HUES64 (cell line): ENCODE measurements around the gene ATXN10.
"Not testable (repeated sequence)": the region's sequence is repeated elsewhere in the genome, so short reads cannot be mapped to it uniquely, and the experiment has no call there.

Source experiments
- H3K27ac ChIP-seq: 2 replicates; pipeline ENCODE4 v1.7.0; 2013; ENCODE audit warnings: low read depth, low read length, inconsistent platforms
- H3K27me3 ChIP-seq: 2 replicates; pipeline ENCODE4 v1.6.1; 2013; ENCODE audit warnings: mild to moderate bottlenecking, low read length; ENCODE audit not compliant: insufficient read depth
- H3K36me3 ChIP-seq: 2 replicates; pipeline ENCODE4 v1.6.1; 2013; ENCODE audit warnings: mild to moderate bottlenecking, low read length; ENCODE audit not compliant: insufficient read depth
- H3K4me1 ChIP-seq: 2 replicates; pipeline ENCODE4 v1.6.1; 2013; ENCODE audit warnings: mild to moderate bottlenecking, low read length, moderate library complexity; ENCODE audit not compliant: insufficient read depth
- H3K4me3 ChIP-seq: 2 replicates; pipeline ENCODE4 v1.5.1; 2013; ENCODE audit warnings: mild to moderate bottlenecking, low read length, moderate library complexity
- H3K9ac ChIP-seq: 2 replicates; pipeline ENCODE4 v1.6.1; 2013; ENCODE audit warnings: mild to moderate bottlenecking, low read depth, low read length
- H3K9me3 ChIP-seq: 2 replicates; pipeline ENCODE4 v1.6.1; 2013; ENCODE audit warnings: low read depth, low read length; ENCODE audit not compliant: insufficient read depth
- WGBS: fragments of 150-250, 120-280 bp; methylation state at CpG from one replicate; pipeline ENCODE4 v1.1.7; 2013; ENCODE audit warnings: missing lambda C conversion rate; 5-methylcytosine and 5-hydroxymethylcytosine counted together

ATXN10 gene

DNA sequence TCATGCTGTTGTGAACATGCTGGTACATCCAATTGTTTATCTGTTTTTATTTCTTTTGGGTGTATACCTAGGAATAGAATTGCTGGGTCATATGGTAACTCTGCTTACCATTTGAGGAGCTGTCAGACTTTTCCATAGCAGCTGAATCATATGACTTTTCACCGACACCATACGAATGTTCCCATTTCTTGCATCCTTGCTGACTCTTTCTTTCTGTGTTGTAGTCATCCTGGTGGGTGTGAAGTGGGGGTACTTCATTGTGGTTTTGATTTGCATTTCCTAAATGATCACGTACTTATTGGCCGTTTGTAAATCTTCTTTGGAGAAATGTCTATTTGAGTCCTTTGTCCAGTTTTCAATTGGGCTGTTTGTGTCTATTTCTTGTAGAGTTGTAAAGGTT, 26.5 kb downstream of the ATXN10 start:
- no peaks in the 10 kb centered on the region for H3K9me3 ChIP-seq
- no peaks in the 10 kb centered on the region for H3K27me3 ChIP-seq
- no peak overlapping the region for H3K9ac ChIP-seq
- H3K4me3 ChIP-seq = no peak overlapping the region
- H3K4me1 ChIP-seq = peaks cover 1% of the 10 kb centered on the region; the same call in 1 of the 2 replicates
- peaks cover 81% of the 10 kb centered on the region for H3K36me3 ChIP-seq
- 97% methylated on average over 4 of the region's 4 CpGs for WGBS
- no peak overlapping the region for H3K27ac ChIP-seq

- Histone ChIP-seq H3K9me3 (no peaks in the 10 kb centered on the region), H3K4me1 (peaks cover 3% of the 10 kb centered on the region; the same call in 1 of the 2 replicates), H3K27me3 (no peaks in the 10 kb centered on the region), H3K36me3 (peaks cover 93% of the 10 kb centered on the region), H3K27ac (no peak overlapping the region), H3K4me3 (no peak overlapping the region), H3K9ac (no peak overlapping the region)
- over 99% methylated on average over 2 of the region's 3 CpGs for WGBS
Measured at GRCh38 chr22:45702981-45703380, 31.3 kb downstream of the ATXN10 start.

DNA sequence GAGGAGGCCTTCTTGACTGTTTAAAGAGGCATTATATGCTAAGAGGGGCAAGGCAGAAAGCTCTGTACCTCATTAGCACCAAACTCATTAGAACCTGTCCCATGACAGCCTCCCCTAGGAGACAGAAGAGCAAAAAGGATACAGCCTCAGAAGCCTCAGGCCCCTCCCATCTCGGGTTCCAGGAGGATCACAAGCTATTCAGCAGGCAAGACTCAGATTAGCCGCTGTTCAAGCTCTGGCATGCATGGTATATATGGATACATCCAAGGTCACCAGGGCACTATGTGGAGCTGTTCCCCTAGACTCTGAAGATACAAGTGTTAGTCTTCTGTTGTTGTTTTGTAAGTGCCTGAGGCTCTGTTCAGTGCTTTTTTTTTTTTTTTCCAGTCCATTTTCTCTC, 32.1 kb downstream of the ATXN10 start:
- peaks cover 3% of the 10 kb centered on the region; the same call in 1 of the 2 replicates for H3K4me1 ChIP-seq
- H3K4me3 ChIP-seq = no peak overlapping the region
- no peaks in the 10 kb centered on the region for H3K27me3 ChIP-seq
- no peaks in the 10 kb centered on the region for H3K9me3 ChIP-seq
- H3K36me3 ChIP-seq = peaks cover 94% of the 10 kb centered on the region
- 86% methylated on average over 2 of the region's 2 CpGs for WGBS
- H3K27ac ChIP-seq = no peak overlapping the region
- H3K9ac ChIP-seq = no peak overlapping the region

- H3K4me1 ChIP-seq = peaks cover 3% of the 10 kb centered on the region; the same call in 1 of the 2 replicates
- no peaks in the 10 kb centered on the region for H3K9me3 ChIP-seq
- WGBS = 87% methylated on average over 2 of the region's 2 CpGs
- no peaks in the 10 kb centered on the region for H3K27me3 ChIP-seq
- no peak overlapping the region for H3K9ac ChIP-seq
- H3K4me3 ChIP-seq = no peak overlapping the region
- no peak overlapping the region for H3K27ac ChIP-seq
- peaks cover 93% of the 10 kb centered on the region for H3K36me3 ChIP-seq
Measured at GRCh38 chr22:45704648-45705047, 33.0 kb downstream of the ATXN10 start.

DNA sequence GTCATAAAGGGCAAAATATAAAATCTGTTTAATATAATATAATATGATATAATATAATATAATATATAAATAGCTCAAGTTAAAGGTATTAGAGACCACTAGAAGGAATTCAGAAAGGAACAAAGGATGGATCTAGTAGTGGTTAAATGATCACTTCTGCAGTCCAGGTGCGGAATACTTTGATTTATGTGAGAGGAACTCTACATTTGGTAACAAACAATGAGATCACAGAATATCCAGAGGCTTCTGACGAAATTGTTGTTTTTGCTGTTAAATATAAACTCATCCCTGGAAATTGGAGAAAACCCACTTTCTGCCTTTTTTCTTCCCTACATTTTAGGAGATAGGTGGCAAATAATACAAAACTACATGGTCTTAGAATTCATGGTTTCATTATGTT, 36.0 kb downstream of the ATXN10 start:
- Histone ChIP-seq H3K27me3 (no peaks in the 10 kb centered on the region), H3K4me3 (no peak overlapping the region), H3K36me3 (peaks cover 82% of the 10 kb centered on the region), H3K9ac (no peak overlapping the region), H3K9me3 (no peaks in the 10 kb centered on the region), H3K27ac (no peak overlapping the region), H3K4me1 (peaks cover 3% of the 10 kb centered on the region; the same call in 1 of the 2 replicates)
- WGBS = 87% methylated on average over 1 of the region's 2 CpGs

- Histone ChIP-seq H3K4me1 (peaks cover 3% of the 10 kb centered on the region; the same call in 1 of the 2 replicates), H3K36me3 (peaks cover 82% of the 10 kb centered on the region), H3K9me3 (no peaks in the 10 kb centered on the region), H3K4me3 (no peak overlapping the region), H3K27me3 (no peaks in the 10 kb centered on the region), H3K9ac (no peak overlapping the region), H3K27ac (no peak overlapping the region)
- WGBS = 96% methylated on average over 2 of the region's 2 CpGs
Measured at GRCh38 chr22:45708145-45708544, 36.5 kb downstream of the ATXN10 start.

DNA sequence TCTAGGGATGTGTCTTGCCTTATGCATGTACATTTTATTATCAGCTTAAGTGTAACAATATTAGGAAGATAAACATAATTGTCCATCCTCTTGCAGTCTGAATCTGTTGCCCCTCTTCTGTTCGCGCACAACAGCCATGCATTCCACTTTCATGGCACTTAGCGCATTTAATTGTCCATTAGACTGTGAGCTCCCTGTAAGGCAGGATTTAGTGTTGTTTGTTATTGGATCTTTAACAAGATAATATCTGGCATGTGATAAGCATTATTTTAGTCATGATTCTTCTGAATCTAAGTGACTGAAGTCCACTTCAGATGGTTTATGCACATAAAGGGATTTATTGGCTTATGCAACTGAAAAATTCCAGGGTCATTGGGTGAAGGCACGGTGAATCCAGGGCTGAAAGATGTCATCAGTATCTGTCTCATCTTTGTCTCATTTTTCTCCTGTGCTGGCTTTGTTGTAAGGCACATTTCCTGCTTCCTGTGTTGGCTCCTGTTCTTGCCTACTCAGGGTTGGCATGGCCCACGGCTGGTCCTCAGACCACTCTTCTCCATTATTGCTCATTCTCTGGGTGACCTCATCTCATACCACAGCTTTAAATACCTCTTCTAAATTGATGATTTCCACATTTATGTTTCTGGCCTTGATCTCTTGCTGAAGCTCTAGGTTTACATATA, 37.6 kb downstream of the ATXN10 start:
- Histone ChIP-seq H3K27me3 (no peaks in the 10 kb centered on the region), H3K4me3 (no peak overlapping the region), H3K4me1 (no peaks in the 10 kb centered on the region), H3K9ac (no peak overlapping the region), H3K9me3 (no peaks in the 10 kb centered on the region), H3K27ac (no peak overlapping the region), H3K36me3 (peaks cover 75% of the 10 kb centered on the region)
- 96% methylated on average over 5 of the region's 5 CpGs for WGBS

DNA sequence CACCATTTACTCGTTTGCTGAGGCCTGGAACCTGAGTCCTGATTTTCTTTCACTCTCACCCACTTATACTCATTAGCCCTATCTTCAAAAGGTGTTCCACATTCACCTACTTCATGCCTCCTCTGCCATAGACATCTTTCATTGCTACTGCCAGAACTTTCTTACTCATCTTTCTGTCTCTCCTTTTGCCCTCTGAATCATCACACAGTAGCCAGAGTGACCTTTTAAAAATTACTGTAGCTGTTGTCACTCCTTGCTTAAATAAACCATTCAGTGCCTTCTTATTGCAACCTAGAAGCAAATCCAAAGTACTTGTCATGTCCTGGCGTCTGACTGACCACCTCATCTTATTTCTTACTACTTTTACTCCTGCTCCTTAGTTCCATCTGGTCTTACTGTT, 38.2 kb downstream of the ATXN10 start:
- Histone ChIP-seq H3K9ac (no peak overlapping the region), H3K27ac (no peak overlapping the region), H3K27me3 (no peaks in the 10 kb centered on the region), H3K9me3 (no peaks in the 10 kb centered on the region), H3K4me3 (no peak overlapping the region), H3K36me3 (peaks cover 72% of the 10 kb centered on the region), H3K4me1 (no peaks in the 10 kb centered on the region)
- 91% methylated on average over 2 of the region's 2 CpGs for WGBS

- 93% methylated on average over 3 of the region's 3 CpGs for whole genome bisulfite sequencing
- no peak overlapping the region for H3K27ac ChIP-seq
- no peak overlapping the region for H3K9ac ChIP-seq
- peaks cover 74% of the 10 kb centered on the region for H3K36me3 ChIP-seq
- no peaks in the 10 kb centered on the region for H3K9me3 ChIP-seq
- H3K4me3 ChIP-seq = no peak overlapping the region
- H3K4me1 ChIP-seq = no peaks in the 10 kb centered on the region
- H3K27me3 ChIP-seq = no peaks in the 10 kb centered on the region
Measured at GRCh38 chr22:45710469-45710868, 38.8 kb downstream of the ATXN10 start.

GRCh38 chr22:45714390-45714789, 42.8 kb downstream of the ATXN10 start:
- H3K4me3 ChIP-seq, H3K4me1 ChIP-seq, H3K27me3 ChIP-seq, H3K9me3 ChIP-seq, H3K9ac ChIP-seq, H3K27ac ChIP-seq: not testable (repeated sequence)
- peaks cover 57% of the 10 kb centered on the region for H3K36me3 ChIP-seq
- 98% methylated on average over 4 of the region's 4 CpGs for WGBS

- WGBS = no CpG with 5 or more reads among the region's 1 CpG
- Histone ChIP-seq H3K4me3 (no peak overlapping the region), H3K4me1 (peaks cover 10% of the 10 kb centered on the region; the same call in 1 of the 2 replicates), H3K36me3 (peaks cover 60% of the 10 kb centered on the region), H3K27me3 (no peaks in the 10 kb centered on the region), H3K9me3 (no peaks in the 10 kb centered on the region), H3K27ac (no peak overlapping the region), H3K9ac (no peak overlapping the region)
Measured at GRCh38 chr22:45717789-45718188, 46.2 kb downstream of the ATXN10 start.

- Histone ChIP-seq H3K4me3 (no peak overlapping the region), H3K9me3 (no peaks in the 10 kb centered on the region), H3K36me3 (peaks cover 55% of the 10 kb centered on the region), H3K27me3 (no peaks in the 10 kb centered on the region), H3K27ac (no peak overlapping the region), H3K4me1 (peaks cover 10% of the 10 kb centered on the region; the same call in 1 of the 2 replicates), H3K9ac (no peak overlapping the region)
- WGBS = 92% methylated on average over 4 of the region's 4 CpGs
Measured at GRCh38 chr22:45718391-45718790, 46.8 kb downstream of the ATXN10 start.
